ENCODE data around the gene RAB8B. TPM values are rescaled to one million over a fixed set of nuclear protein-coding genes. Genes with fewer than 3 reads are reported as not detected.

Gene RAB8B
- 72.0 and 106 TPM in 2 replicates for total RNA-seq

DNA sequence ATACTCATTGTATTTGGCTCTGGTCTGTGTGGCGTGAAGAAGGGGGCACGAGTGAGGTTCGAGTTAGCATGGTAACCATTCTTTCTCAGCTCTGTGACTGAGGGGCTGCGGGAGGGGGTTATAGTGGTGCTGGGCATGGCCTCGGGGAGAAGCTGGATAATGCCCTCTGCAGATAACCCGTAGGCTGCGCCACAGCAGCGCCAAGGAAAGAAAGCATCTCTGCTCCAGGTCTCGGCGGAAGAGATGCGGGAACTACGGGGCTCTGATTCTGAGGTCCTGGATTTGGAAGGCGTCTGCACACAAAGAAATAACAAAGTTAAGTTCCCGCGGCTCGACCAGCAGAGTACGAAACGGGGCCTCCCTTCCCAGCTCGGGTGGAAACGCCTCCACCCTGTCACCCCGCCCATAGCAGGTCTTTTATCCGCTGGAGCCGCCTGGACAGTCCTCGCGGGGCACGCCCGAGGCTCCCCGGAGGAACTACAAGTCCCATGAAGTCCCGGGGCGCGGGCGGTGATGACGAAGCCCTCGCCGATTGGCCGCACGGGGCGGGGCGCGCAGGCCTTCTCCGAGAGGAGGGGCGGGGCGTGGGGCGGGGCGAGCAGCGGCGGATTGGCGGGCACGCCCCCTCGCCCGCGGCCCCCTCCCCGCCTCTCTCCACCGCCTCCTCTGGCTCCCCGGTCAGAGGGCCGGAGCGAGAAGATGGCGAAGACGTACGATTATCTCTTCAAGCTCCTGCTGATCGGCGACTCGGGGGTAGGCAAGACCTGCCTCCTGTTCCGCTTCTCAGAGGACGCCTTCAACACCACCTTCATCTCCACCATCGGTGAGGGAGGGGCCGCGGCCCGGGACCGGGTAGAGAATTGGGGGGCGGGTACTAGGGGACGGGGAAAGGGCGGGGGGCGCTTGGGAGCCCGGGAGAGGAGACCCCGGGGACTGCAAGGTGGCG is at the start of gene RAB8B:
TSS of gene RAB8B (plus strand) at position 681 of the 946 bp plus-strand sequence. CDS start at position 700, 19 bp downstream.
- DNase-seq (ENCODE audit: low read depth, low spot score), result peak; percentile 69

DNA sequence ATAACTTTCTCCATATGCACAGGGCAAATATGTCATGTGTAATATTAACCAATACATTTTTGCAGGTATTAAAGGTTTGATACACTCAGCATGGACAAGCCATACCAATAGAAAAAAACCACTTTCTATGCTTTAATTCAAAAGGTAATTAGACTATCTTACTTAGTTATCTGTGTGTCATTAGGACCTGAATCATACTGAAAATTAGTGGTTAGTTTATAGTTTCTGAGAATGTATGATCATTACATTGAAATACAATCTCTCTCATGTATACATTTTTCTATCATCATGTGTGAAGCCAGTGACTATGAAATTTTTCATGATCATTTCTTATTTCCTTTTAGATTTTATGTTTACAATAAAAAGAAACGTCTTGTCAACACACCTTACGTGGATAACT is 48.5 kb upstream of the RAB8B start:
- DNase-seq (ENCODE audit: low read depth, low spot score), result no peak

DNA sequence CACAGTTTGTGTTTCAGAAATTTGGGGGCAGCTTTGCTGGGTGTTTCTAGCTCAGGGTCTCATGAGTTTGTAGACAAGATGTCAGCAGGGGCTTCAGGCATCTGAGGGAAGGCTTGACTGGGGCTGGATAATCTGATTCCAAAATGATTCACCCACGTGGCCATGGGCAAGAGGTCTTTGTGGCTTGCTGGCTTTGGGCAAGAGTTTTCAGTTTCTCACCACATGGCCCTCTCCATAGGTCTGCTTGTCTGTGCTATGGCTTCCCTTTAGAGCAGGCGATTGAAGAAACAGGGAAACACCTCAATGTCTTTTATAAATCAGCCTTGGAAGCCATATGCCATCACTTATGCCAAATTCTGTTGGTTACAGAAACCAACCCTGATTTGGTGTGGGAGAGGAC is 44.0 kb upstream of the RAB8B start:
- DNase-seq (ENCODE audit: low read depth, low spot score), result no peak

DNA sequence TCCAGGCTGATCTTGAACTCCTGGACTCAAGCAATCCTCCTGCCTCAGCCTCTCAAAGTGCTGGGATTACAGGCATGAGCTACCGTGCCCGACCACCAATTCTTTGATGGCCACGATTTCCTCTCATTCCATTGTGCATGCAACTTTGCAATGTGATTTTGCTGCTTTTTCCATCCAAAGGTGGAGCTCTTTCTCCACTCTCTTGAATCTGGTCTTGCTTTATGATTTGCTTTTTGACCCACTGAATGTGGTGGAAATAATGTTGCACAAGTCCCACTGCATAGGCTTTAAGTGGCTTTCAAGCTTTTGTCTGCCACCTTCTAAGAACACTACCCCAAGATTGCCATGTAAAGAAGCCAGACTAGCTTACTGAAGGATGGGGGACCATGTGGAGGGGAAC is 42.7 kb upstream of the RAB8B start:
- no peak for DNase-seq (ENCODE audit: low read depth, low spot score)

DNA sequence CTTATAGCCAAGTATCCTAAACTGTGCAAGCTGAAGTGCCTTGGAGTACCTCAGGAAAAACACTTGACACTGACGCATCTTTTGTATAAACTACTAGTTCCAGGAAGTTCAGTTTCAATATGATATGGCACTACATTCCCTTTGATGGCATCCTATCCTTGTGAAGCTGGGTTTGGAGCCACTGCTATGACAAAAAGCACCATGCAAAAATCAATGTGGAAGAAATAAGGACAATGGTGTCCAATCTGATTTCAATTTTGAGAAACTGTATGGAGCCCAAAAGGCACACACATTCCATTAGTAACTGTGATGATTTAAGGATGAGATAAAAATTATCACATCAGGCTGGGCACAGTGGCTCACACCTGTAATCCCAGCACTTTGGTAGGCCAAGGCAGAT is 37.7 kb upstream of the RAB8B start:
- no peak for DNase-seq (ENCODE audit: low read depth, low spot score)

DNA sequence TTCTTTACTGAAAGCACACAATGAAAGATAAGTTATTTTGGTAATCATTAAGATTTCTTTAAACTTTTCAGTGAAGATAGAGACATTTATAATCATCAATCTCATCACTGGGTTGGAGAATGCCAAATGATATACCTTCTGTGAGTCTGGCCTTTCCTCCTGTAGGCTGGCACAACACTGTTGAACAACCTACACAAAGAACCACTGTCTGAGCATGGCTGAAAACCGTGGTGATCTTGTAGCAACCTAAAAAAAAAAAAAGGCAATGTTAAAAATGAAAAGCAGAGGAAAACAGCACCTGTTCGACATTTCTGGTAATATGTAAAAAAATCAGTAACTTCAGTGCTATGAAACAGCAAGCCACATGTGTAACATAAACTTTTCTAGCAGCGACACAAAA is 33.9 kb upstream of the RAB8B start:
- no peak for DNase-seq (ENCODE audit: low read depth, low spot score)

DNA sequence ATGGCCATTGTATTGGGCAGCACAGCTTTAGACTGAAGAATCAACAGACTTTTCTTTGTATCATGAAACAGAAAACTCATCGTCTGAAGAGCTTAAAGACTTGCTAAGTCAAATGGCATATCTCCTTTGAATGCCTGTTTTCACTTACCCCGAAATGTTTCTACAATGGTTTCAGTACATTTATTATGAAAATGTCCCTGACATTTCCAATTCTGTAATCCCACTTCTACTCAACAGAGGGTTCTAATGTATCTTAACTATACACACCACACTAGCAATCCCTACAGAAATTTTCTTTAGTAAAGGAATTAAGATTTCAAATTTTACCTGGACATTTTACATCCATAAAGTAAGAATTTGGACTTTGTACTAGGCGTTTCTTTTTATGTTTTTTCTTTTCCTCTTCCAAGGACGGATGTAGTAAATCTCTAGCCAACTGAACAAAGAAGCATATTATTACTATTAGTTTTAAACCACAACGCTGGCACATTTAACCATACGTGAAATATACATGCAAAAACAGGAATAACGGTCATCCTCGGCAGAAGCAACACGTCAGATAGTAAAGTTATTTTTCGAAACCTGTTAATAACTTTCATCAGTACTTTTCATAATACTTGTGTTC is 33.2 kb upstream of the RAB8B start:
- no peak for DNase-seq (ENCODE audit: low read depth, low spot score)

DNA sequence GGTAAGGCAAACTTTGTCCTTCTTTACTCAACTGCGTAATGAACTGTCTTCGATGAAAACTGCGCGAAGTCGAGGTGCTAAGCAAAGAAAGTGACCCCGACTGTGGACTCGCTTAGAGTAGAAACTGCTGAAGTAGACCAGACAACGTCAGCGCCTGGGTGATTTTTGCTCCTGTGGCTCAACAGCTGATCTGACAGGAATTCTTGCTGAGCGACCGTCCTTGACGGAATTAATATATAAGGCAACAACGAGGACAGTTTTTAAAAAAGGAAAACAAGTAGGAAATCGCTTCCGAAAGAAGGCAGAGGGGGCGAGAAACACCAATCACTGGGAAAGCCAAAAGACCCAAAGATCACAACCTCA is 32.7 kb upstream of the RAB8B start:
- DNase-seq (ENCODE audit: low read depth, low spot score), result no peak

DNA sequence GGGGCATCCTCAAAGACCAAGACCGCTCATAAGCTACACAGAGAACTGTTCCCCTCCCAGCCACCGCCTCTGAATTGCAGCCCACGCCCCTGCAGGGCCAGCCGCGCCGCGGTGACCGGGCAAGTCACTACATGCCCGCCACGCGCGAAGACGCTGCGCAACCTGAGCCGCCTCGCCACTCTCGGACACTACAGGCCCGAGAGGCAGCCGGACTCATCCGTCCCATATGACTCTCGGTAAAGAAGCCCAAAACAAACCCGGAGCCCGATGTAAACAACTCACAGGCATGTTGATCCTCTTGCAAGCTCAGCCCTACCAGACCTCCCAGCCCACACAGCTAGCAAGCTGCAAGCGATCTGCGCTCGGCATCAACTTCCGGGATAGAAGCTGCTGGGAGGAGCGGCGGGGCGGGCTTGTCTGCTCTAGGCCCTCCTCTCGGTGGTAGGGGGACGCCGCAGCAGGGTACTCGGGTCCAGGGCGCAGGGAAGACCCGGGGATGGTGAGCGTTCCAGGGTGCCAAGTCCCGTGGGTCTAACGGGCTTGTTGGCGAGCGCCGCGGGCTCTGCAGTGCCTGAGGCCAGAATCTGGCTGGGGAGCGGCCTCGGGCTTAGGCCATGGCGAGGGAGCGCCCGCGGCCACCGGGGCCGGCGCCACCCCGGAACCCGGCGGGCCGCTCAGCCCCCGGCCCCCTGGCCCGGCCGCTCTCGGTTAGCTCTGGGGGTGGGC is 32.1 kb upstream of the RAB8B start, which contains the start of gene RPS27L:
TSS of gene RPS27L (minus strand) at position 360 of the 726 bp plus-strand sequence. CDS start at position 288, 72 bp downstream.
- DNase-seq (ENCODE audit: low read depth, low spot score), result peak; percentile 78

DNA sequence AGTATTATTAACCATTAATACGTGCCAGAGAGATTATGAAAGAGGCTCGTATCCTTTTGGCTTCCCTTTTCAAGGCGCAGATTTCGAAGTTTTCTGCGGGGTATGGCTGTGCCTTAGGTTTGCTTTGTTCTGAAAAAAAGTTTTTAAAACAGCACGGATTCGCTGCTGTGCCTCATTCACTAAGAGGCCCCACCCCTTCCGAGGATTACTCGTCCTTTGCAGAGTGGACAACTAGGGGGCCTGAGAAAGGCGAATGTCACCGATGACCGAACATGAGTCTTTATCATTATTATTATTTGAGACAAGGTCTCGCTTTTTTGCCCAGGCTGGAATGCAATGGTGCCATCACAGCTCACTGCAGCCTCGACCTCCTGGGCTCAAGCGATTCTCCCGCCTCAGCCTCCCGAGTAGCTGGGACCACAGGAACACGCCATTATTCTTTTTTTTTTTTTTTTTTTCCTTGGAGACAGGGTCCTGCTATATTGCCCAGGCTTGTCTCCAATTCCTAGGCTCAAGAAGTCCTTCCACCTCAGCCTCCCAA is 31.4 kb upstream of the RAB8B start:
- DNase-seq (ENCODE audit: low read depth, low spot score), result peak; percentile 41

DNA sequence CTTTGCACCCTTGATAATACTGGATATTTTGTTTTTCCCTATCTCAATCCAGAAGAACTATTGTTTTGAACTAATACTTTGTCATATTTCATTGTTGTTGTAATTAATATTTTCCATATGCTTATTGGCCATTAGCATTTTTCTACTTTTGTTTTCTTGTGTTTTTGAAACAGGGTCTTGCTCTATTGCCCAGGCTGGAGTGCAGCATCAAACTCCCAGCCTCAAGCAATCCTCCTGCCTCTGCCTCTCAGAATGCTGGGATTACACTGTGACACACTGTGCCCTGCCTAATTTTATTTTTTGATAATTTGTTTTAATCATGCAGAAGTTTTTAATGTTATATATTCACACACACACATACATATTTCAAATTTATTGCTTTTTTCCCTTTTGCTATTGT is 28.8 kb upstream of the RAB8B start:
- no peak for DNase-seq (ENCODE audit: low read depth, low spot score)

DNA sequence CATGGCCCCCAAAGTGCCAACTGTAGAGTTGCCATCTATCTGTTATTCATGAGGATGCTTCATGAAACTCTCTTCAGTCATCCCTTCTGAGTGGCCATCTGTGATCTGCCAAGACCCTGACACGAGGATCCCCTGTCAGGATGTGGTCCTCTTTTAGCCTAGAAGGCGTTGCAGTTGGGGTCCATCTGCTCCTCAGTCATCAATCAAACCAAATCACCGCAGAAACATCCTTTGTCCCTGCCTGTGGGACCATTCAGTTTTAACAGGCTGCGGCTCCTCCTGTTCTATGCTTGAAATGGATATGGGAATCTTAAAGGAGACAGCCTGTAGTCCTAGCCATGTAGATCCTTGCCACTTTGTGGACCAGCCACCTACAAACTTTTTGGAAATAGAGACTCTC is 26.2 kb upstream of the RAB8B start:
- no peak for DNase-seq (ENCODE audit: low read depth, low spot score)

DNA sequence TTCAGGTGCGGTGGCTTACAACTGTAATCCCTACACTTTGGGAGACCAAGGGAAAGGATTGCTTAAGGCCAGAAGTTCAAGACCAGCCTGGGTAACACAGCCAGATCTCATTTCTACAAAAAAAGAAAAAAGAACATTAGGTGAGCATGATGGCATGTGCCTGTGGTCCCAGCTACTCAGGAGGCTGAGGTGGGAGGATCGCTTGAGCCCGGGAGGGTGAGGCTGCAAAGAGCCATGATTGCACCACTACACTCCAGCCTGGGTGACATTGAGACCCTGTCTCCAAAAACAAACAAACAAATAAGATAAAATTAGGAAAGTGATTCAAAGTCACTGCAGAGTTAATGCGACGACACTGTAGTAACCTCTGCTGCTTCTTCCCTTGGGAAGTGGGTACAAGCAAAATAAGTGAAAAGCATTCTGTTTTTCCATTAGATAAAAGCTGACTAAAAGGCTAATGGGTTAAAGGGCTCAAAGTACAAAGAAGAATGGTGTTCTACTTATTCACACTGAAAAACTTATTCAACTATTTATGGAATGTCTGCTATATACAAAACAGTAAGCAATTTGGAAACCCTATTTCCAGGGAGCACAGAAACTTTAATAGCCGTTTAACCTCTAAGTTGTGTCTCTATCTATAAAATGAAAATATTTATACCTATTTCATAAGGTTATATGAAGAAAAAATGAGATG is 24.1 kb upstream of the RAB8B start:
- DNase-seq (ENCODE audit: low read depth, low spot score), result no peak

DNA sequence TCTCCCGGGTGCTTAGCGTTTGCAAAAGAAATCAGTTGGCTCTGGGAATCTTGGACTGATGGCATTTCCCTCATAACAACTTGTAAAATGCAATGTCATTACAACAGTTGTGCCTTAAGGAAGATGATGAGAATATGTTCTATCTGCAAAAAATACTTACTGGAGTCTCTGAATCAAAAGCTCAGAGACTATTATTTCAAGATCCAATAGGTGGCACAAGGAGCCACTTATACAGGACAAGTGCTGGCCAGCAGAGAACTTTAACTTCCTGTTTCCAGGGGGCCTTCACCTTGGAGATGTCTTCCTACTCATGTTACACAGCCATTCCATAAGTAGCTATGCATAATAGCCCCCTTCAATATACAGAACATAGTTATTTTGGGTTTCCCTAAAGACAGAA is 23.2 kb upstream of the RAB8B start:
- DNase-seq (ENCODE audit: low read depth, low spot score), result no peak

DNA sequence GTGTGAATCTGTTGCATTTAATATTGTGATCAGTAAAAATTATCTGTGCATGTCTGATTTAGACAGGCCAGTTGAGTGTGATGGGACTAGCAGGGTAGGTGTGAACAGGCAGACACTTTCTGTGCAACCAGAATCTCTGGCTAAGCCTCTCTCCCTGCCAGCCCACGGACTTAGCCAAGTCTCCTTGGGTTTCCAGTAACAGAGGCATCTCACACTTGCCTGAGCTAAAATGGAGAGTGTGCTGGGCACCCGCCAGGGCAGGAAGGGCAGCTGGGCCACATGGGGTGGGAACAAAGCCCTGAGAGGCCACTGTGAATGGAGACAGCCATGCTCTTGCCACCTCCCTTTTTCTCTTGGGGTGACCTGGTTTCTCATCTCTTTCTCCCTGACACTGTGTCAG is 19.6 kb upstream of the RAB8B start:
- DNase-seq (ENCODE audit: low read depth, low spot score), result no peak

DNA sequence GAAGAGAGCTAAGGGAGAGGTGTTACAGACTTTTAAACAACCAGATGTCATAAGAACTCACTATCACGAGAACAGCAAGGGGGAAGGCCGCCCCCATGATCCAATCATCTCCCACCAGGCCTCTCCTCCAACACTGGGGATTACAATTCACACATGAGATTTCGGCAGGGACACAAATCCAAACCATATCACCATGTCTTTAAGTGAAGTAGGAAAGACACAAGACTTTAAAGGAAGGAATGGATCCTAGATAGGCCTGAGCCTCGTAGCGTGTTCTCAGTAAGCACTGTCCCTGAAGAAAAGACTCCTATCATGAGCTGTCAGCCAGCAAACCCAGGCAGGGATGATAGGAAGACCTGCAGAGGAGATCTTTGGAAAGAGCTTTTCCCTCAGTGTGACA is 17.0 kb upstream of the RAB8B start:
- DNase-seq (ENCODE audit: low read depth, low spot score), result no peak

DNA sequence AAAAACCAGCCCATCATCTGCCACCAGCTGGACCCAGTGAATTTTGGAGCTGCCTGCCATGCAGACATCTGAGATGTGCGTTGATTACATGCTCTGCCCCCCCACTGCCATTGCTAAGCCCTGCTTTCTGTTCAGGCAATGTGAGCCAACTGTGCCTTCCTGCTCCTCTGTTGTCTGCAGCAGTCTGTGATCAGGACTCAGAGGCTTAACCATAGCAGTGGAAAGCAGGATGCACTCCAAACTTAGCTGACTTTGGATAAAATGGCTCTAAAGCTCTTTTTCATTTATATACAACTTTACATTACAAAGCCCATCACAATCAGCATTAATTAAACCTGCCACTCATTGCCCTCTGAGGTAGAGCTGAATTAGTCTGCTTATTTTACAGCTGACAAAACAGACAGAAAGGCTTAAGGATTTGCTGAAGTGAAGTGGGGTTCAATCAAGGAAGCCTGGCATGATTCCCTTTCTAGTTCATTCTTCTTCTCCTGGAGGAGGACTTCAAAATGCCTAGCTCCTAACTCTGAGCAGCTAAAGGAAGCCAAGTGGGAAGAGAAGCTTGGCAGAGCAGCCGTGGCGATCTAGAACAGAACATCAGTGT is 16.5 kb upstream of the RAB8B start:
- no peak for DNase-seq (ENCODE audit: low read depth, low spot score)

DNA sequence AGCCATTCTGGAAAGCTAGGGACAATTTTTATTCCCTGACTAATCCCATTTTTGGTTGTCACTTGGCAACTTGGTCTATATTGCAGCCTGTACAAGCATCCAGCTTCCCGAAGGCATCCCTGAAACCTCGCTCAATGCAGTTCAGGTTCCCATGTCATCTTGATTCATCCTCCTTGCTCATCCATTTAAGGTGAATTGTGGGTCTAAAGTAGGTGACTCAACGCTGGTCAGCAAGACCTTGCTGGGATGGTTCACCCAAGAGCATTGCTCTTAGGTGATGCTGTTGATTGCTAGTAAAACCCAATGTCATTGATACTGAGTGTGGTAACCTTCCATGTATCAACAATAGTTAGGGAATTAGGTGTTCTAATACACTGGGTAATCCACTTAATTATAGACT is 13.1 kb upstream of the RAB8B start:
- no peak for DNase-seq (ENCODE audit: low read depth, low spot score)

DNA sequence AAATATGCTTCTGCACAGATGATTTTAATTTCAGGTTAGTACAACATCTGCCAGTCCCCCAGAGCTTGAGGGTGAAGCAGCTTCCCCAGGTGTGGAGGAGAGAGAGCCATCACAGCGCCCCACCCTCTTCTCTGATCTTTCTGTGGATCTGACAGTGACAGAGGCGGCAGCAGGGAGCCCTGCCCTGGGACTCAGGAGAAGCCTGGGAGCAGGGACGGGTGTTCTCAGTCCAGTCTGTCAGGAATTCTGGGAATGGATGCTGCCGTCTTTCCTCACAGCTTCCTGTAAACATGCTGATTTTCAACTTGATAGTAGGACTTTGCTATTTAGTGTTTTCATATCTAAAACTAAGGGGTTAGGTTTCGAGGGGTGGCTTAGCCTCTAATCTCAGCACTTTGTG is 11.4 kb upstream of the RAB8B start:
- DNase-seq (ENCODE audit: low read depth, low spot score), result no peak

DNA sequence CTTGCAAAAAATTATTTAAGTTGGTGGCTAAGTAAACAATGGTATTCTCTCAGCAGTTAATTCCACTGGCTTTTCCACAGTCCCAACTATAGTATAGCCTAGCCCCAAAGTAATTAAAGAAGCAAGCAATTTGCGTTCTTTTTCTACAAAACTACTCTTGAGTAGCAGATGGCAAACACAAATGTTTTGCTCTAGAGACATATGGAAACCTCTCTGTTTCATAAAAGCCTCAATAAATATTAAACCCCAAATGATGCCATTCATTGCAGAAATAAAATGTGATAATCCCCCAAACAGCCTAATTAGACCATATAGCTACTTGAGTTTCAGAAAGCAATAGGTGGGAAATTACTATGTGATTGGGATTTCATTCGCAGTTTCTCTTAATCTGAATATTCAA is 8.7 kb upstream of the RAB8B start:
- no peak for DNase-seq (ENCODE audit: low read depth, low spot score)

DNA sequence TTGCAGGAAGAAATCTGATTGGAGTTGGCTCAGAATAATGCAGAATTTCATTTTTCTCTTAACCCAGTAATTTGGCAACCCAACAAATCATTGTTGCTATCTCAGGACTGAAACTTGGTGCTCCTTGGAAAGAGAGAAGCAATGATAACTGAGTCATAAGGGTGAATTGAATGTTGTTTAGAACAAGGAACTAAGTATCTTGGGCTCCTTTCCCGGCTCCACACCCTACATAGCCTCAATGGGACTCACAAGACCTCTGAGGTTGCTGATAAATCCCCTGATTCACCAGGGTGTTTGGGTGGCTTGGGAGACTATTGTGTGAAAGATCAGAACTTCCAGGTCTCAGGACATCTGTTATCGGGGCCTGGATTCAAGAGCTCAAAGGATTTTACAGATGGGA is 7.8 kb upstream of the RAB8B start:
- DNase-seq (ENCODE audit: low read depth, low spot score), result no peak

Measured in pulmonary artery endothelial cell (primary cell).